ENCODE data around the gene ANKHD1.

The ANKHD1 gene

DNA sequence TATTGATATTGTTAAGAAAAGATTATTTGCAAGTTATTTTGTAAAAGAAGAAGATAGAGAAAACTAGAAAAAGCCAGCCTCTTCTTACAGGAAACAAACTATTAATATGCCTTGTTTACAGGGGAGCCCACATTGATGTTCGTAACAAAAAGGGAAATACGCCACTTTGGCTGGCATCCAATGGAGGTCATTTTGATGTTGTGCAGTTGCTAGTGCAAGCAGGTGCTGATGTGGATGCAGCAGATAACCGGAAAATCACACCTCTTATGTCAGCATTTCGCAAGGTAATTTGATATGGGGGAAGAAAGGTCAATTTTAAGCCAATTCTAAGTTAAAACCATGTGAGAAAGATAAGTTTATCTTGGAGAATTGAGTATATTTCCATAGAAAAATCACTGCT, 108.3 kb downstream of the ANKHD1 start:
- no peak overlapping the region for H3K9ac ChIP-seq (ENCODE audit: low read depth, low read length, poor library complexity, severe bottlenecking)
- H3K36me3 ChIP-seq (ENCODE audit: insufficient read depth, low read length): peaks cover 98% of the 10 kb centered on the region
- TF ChIP-seq EZH2phosphoT487 (IDR thresholded peaks at IDR 0.05; ENCODE audit: borderline replicate concordance): no peak
- TF ChIP-seq, protein P1, sequence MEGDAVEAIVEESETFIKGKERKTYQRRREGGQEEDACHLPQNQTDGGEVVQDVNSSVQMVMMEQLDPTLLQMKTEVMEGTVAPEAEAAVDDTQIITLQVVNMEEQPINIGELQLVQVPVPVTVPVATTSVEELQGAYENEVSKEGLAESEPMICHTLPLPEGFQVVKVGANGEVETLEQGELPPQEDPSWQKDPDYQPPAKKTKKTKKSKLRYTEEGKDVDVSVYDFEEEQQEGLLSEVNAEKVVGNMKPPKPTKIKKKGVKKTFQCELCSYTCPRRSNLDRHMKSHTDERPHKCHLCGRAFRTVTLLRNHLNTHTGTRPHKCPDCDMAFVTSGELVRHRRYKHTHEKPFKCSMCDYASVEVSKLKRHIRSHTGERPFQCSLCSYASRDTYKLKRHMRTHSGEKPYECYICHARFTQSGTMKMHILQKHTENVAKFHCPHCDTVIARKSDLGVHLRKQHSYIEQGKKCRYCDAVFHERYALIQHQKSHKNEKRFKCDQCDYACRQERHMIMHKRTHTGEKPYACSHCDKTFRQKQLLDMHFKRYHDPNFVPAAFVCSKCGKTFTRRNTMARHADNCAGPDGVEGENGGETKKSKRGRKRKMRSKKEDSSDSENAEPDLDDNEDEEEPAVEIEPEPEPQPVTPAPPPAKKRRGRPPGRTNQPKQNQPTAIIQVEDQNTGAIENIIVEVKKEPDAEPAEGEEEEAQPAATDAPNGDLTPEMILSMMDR (conservative IDR thresholded peaks at IDR 0.05; ENCODE audit: low read length): no peak

DNA sequence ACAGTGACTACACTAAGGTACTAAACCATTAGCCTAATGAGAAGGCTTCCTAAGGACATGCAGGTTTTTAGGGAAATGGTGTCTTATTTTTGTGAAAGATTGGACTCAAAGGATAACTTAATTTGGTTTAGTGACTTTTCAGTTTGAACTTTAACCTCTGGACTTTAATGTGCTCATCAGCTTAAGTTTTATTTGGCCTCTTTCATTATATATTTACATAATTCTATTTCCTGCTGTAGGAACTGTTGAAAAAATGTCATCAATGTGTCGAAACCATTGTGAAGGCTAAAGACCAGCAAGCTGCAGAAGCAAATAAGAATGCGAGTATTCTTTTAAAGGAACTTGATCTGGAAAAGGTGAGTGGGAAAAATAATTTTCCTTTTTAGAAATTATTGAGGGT, 111.5 kb downstream of the ANKHD1 start:
- H4K20me1 ChIP-seq (ENCODE audit: insufficient read depth, low read length, poor library complexity, severe bottlenecking): no peaks in the 10 kb centered on the region
- H3K4me2 ChIP-seq (ENCODE audit: low read depth, low read length, poor library complexity, severe bottlenecking): no peak overlapping the region
- H3K9ac ChIP-seq (ENCODE audit: low read depth, low read length, poor library complexity, severe bottlenecking): no peak overlapping the region
- no peaks in the 10 kb centered on the region for H3K79me2 ChIP-seq (ENCODE audit: insufficient read depth, low read length)
- no peaks in the 10 kb centered on the region for H3F3A ChIP-seq (ENCODE audit: low read depth)
- H2AFZ ChIP-seq (ENCODE audit: low read length): no peak overlapping the region
- no peaks in the 10 kb centered on the region for H3K4me1 ChIP-seq (ENCODE audit: insufficient read depth, low read length, poor library complexity, severe bottlenecking)
- H3K36me3 ChIP-seq (ENCODE audit: insufficient read depth, low read length): peaks cover 73% of the 10 kb centered on the region
- no peak overlapping the region for H3K4me3 ChIP-seq (ENCODE audit: low read length, poor library complexity, severe bottlenecking)
- H3K27me3 ChIP-seq (ENCODE audit: insufficient read depth, low read length, poor library complexity, severe bottlenecking): no peaks in the 10 kb centered on the region
- H3K9me3 ChIP-seq (ENCODE audit: insufficient read depth, low read depth, low read length): no peaks in the 10 kb centered on the region
- no peaks in the 10 kb centered on the region for H3K9me2 ChIP-seq (replicated peaks; ENCODE audit: low read depth, low read length)
- TF ChIP-seq, protein P1 (conservative IDR thresholded peaks at IDR 0.05; ENCODE audit: low read length): no peak
- TF ChIP-seq EZH2phosphoT487 (IDR thresholded peaks at IDR 0.05; ENCODE audit: borderline replicate concordance): no peak

More for the DNA sequence above, 108.3 kb downstream of the ANKHD1 start:
- Histone ChIP-seq H3K9me3 (ENCODE audit: insufficient read depth, low read depth, low read length) (no peaks in the 10 kb centered on the region), H3K9me2 (replicated peaks; ENCODE audit: low read depth, low read length) (no peaks in the 10 kb centered on the region), H3K4me1 (ENCODE audit: insufficient read depth, low read length, poor library complexity, severe bottlenecking) (no peaks in the 10 kb centered on the region), H3K79me2 (ENCODE audit: insufficient read depth, low read length) (no peaks in the 10 kb centered on the region), H4K20me1 (ENCODE audit: insufficient read depth, low read length, poor library complexity, severe bottlenecking) (no peaks in the 10 kb centered on the region), H3K4me2 (ENCODE audit: low read depth, low read length, poor library complexity, severe bottlenecking) (no peak overlapping the region), H2AFZ (ENCODE audit: low read length) (no peak overlapping the region), H3F3A (ENCODE audit: low read depth) (no peaks in the 10 kb centered on the region), H3K27me3 (ENCODE audit: insufficient read depth, low read length, poor library complexity, severe bottlenecking) (no peaks in the 10 kb centered on the region), H3K4me3 (ENCODE audit: low read length, poor library complexity, severe bottlenecking) (no peak overlapping the region)

DNA sequence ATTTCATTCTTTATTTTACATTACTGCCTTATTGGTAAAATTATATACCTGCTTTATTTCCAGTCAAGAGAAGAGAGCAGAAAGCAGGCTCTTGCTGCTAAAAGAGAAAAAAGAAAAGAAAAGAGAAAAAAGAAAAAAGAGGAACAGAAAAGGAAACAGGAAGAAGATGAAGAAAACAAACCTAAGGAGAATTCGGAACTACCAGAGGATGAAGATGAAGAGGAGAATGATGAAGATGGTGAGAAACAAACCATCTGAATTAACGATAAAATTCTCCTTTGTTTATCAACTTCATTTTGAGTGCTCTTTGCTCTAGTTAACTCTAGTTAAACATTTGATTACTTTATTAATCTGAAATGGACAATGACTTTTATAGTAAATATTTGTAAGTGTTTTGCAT, 122.4 kb downstream of the ANKHD1 start:
- Histone ChIP-seq H2AFZ (ENCODE audit: low read length) (no peak overlapping the region), H3K36me3 (ENCODE audit: insufficient read depth, low read length) (peaks cover 53% of the 10 kb centered on the region), H3K4me2 (ENCODE audit: low read depth, low read length, poor library complexity, severe bottlenecking) (no peak overlapping the region), H3K9ac (ENCODE audit: low read depth, low read length, poor library complexity, severe bottlenecking) (no peak overlapping the region), H3K79me2 (ENCODE audit: insufficient read depth, low read length) (no peaks in the 10 kb centered on the region), H4K20me1 (ENCODE audit: insufficient read depth, low read length, poor library complexity, severe bottlenecking) (no peaks in the 10 kb centered on the region), H3K9me3 (ENCODE audit: insufficient read depth, low read depth, low read length) (no peaks in the 10 kb centered on the region), H3K27me3 (ENCODE audit: insufficient read depth, low read length, poor library complexity, severe bottlenecking) (no peaks in the 10 kb centered on the region), H3K9me2 (replicated peaks; ENCODE audit: low read depth, low read length) (no peaks in the 10 kb centered on the region), H3K4me3 (ENCODE audit: low read length, poor library complexity, severe bottlenecking) (no peak overlapping the region), H3F3A (ENCODE audit: low read depth) (no peaks in the 10 kb centered on the region), H3K4me1 (ENCODE audit: insufficient read depth, low read length, poor library complexity, severe bottlenecking) (no peaks in the 10 kb centered on the region)
- TF ChIP-seq, protein P1 (conservative IDR thresholded peaks at IDR 0.05; ENCODE audit: low read length): no peak
- no peak for TF ChIP-seq EZH2phosphoT487 (IDR thresholded peaks at IDR 0.05; ENCODE audit: borderline replicate concordance)

Data from Loucy (cell line).